ENCODE data around the gene PRKAR1A.

The PRKAR1A gene

DNA sequence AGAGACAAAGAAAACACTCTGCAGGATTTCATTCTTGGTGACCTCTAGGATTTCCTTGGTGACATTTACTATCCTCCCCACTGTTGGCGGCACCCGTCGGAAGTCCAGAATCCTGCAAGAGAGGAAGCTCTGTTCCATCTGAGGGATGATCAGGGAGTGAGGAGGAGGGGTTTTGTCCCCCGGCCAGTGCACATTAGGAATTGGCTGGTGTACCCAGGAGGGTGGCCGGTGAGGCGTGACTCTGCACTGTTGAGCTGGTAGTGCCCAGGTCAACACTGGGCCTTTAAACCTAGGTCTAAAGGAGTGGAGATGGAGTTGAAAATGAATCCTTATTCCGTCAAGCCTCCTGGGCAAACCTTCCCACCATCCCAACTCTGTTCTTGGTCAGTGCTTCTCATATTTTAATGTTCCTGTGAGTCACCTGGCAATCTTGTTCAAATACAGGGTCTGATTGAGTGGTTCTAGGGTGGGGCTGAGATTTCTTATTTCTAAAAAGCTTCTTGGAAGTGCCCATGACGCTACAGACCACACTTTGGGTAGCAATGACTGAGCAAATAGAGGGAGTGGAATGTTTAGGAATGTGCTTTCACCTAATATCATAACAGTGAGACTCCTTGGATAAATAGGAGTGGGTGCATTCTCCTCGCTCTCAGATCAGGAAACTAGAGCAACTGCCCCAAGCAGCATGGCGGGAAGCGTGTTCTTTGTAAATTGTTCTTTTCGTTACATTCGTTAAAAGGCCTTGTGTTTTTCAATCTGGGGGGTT is 30.7 kb downstream of the PRKAR1A start:
- Mint-ChIP-seq H3K36me3 (ENCODE audit: low read depth) (peaks cover 25% of the 10 kb centered on the region), H3K27ac (no peak overlapping the region), H3K27me3 (no peaks in the 10 kb centered on the region), H3K4me3 (no peak overlapping the region), H3K4me1 (ENCODE audit: low read depth) (no peaks in the 10 kb centered on the region), H3K9me3 (peaks cover 3% of the 10 kb centered on the region)
- no peak for DNase-seq

DNA sequence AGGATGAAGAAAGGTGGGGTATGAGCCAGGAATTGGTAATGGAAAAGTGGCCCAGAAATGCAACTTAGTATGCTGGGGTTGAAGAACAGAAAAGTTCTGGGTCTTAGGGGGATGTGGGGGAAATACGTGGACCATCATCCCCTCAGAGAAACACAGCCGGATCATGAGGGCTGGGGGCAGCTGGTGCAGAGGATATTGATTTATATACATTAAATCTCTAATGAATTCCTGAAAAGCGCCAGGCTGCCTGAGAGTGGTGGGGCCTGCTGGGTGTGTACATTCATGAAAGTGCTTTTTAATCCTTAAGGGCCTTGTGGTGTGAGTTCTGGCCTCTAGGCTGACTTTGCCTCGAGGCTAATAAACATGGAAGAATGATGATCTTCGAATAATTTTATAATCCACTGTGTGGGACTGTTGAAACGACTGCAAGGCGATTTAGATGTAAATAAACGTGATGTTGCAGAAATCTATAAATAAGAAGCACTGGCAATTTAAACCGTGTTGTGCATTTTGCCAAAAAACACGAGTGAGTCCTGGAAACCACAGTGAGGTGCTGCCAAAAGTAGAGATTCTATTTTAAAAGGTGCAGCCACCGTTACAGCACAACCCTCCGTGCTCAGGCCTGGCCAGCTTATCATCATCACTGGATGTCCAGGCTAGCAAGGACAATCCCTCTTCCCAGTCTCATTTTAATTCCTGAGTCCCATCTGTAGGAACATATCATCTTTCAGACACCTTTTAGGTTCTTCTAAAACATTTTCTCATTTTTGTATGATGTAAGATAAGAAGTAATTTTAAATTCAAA is 32.1 kb downstream of the PRKAR1A start:
- Mint-ChIP-seq H3K27ac (no peak overlapping the region), H3K36me3 (ENCODE audit: low read depth) (peaks cover 16% of the 10 kb centered on the region), H3K27me3 (no peaks in the 10 kb centered on the region), H3K9me3 (peaks cover 3% of the 10 kb centered on the region), H3K4me3 (no peak overlapping the region), H3K4me1 (ENCODE audit: low read depth) (no peaks in the 10 kb centered on the region)
- DNase-seq, result no peak

DNA sequence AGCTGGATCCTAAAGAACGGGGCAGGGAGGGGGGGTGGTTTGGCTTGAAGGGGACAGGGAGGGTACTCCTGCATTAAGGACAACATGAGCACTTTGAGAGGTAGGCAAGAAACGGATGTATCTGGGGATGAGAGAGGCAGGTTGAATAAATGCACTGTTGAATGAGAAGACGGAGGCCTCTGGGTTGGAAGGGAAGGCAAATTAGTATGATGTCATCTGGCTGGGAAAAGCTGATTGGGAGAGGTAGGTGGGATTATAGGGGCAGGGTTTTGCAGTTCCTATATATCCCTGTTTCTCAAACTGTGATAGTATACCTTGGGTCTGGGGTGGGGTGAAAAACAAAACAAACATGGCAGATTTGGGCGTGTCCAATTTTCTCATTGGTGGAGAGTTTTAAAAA is 44.3 kb downstream of the PRKAR1A start:
- no peak overlapping the region for H3K27ac Mint-ChIP-seq
- no peak overlapping the region for H3K4me3 Mint-ChIP-seq
- H3K36me3 Mint-ChIP-seq (ENCODE audit: low read depth), result no peaks in the 10 kb centered on the region
- H3K9me3 Mint-ChIP-seq, result no peaks in the 10 kb centered on the region
- no peaks in the 10 kb centered on the region for H3K27me3 Mint-ChIP-seq
- DNase-seq, result no peak
- H3K4me1 Mint-ChIP-seq (ENCODE audit: low read depth), result no peaks in the 10 kb centered on the region

GRCh38 chr17:68559316-68559715 is 47.1 kb downstream of the PRKAR1A start:
- no peak overlapping the region for H3K27ac Mint-ChIP-seq
- H3K9me3 Mint-ChIP-seq, result no peaks in the 10 kb centered on the region
- no peak overlapping the region for H3K4me3 Mint-ChIP-seq
- H3K4me1 Mint-ChIP-seq (ENCODE audit: low read depth), result no peaks in the 10 kb centered on the region
- H3K27me3 Mint-ChIP-seq, result no peaks in the 10 kb centered on the region
- H3K36me3 Mint-ChIP-seq (ENCODE audit: low read depth), result no peaks in the 10 kb centered on the region
- no peak for DNase-seq

- no peak for DNase-seq
- H3K4me3 Mint-ChIP-seq, result no peak overlapping the region
- H3K4me1 Mint-ChIP-seq (ENCODE audit: low read depth), result no peaks in the 10 kb centered on the region
- H3K27ac Mint-ChIP-seq, result no peak overlapping the region
- no peaks in the 10 kb centered on the region for H3K36me3 Mint-ChIP-seq (ENCODE audit: low read depth)
- no peaks in the 10 kb centered on the region for H3K27me3 Mint-ChIP-seq
- no peaks in the 10 kb centered on the region for H3K9me3 Mint-ChIP-seq
Observed at GRCh38 chr17:68560966-68561720, 48.9 kb downstream of the PRKAR1A start.

DNA sequence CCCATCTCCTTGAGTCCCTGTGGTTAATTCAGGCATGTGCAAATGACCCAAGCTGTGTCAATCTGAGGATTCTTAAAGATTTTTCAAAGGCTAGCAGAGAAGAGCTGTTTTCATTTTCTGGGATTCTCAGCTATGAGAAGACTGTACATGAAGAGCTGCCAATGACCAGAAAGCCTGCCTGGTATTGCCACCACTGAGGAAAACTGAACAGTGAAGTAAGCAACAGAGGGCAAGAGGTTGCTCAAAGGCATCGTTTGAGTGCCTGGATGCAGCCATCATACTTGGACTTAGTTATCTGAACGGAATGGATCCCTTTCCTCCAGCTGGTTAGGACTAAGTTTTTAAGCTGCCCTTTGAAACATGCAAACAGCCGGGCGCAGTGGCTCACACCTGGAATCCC is 50.5 kb downstream of the PRKAR1A start:
- no peak overlapping the region for H3K4me3 Mint-ChIP-seq
- no peaks in the 10 kb centered on the region for H3K9me3 Mint-ChIP-seq
- no peak overlapping the region for H3K27ac Mint-ChIP-seq
- no peaks in the 10 kb centered on the region for H3K36me3 Mint-ChIP-seq (ENCODE audit: low read depth)
- no peaks in the 10 kb centered on the region for H3K4me1 Mint-ChIP-seq (ENCODE audit: low read depth)
- H3K27me3 Mint-ChIP-seq, result no peaks in the 10 kb centered on the region
- DNase-seq, result no peak

GRCh38 chr17:68564415-68565111 is 52.3 kb downstream of the PRKAR1A start:
- Mint-ChIP-seq H3K4me3 (no peak overlapping the region), H3K36me3 (ENCODE audit: low read depth) (no peaks in the 10 kb centered on the region), H3K27me3 (no peaks in the 10 kb centered on the region), H3K4me1 (ENCODE audit: low read depth) (no peaks in the 10 kb centered on the region), H3K27ac (no peak overlapping the region), H3K9me3 (no peaks in the 10 kb centered on the region)
- DNase-seq, result no peak

DNA sequence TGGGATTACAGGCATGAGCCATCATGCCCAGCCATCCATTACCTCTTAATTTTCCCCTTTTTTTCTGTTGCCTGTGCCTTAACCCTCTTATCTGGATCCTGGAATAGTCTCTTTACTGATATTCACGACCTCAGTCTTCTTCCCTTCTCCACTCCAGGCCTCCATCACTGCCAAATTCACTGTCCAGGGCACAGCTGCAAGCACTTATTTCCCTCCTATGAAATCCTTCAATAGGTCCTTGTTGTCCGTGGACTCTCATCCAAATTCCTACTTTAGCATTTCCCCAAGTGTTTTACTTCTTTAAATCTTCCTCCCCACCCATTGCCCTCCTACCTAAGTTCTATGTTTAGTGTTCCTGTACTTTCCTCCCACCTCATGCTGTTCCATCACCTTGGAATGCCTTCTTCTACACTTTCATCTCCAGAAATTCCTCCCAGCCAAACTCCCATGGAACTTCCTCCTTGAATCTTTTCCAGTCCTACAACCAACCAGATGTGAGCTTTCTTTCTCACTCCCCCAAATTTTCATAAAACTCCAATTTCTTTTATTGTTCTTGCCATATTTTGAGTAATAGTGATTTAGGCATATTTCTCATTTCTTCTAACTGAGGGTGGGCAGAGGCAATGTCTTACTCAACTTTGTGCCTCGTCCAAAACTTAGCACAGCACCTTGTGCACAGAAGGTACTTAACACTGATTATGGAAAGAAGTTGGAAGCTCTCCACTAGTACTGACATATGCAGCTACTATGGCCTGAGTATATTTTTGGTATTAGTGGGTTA is 53.6 kb downstream of the PRKAR1A start:
- DNase-seq, result no peak
- no peaks in the 10 kb centered on the region for H3K36me3 Mint-ChIP-seq (ENCODE audit: low read depth)

DNA sequence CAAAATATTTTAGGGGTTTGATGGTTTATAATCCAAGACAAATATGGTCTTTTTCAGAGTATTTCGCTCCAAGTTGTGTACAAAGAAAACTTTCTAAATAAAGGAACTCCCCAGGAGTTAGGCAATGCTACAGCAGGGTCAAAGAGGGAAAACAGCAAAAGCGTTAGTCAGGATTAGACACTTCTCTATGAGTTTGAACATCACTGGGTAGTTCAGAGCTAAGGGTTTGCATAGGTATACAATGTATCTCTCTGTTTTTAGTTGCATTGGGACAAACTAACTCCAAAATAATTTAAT is 54.2 kb downstream of the PRKAR1A start:
- H3K9me3 Mint-ChIP-seq, result no peaks in the 10 kb centered on the region
- DNase-seq, result no peak
- H3K36me3 Mint-ChIP-seq (ENCODE audit: low read depth), result no peaks in the 10 kb centered on the region
- no peak overlapping the region for H3K4me3 Mint-ChIP-seq
- H3K27ac Mint-ChIP-seq, result no peak overlapping the region
- H3K4me1 Mint-ChIP-seq (ENCODE audit: low read depth), result no peaks in the 10 kb centered on the region
- H3K27me3 Mint-ChIP-seq, result no peaks in the 10 kb centered on the region

More for the DNA sequence above, 53.6 kb downstream of the PRKAR1A start:
- Mint-ChIP-seq H3K9me3 (no peaks in the 10 kb centered on the region), H3K4me1 (ENCODE audit: low read depth) (no peaks in the 10 kb centered on the region), H3K4me3 (no peak overlapping the region), H3K27ac (no peak overlapping the region), H3K27me3 (no peaks in the 10 kb centered on the region)

DNA sequence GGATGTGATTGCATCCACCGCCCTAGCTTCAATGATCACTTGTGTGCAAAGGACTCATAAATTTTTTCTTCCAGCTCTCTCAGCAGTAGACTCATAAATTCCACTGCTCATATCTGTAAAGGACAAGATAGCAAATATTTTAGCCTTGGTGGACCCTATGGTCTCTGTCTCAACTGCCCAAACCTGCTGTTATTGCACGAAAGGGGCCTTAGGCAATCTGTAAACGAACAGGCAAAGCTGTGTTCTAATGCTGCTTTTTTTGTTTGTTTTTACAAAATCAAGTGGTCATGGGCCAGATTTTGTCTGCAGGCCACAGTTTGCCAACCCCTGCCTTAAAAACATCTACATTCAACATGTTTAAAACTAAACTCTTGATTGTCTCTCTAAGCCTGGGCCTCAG is 54.8 kb downstream of the PRKAR1A start:
- H3K36me3 Mint-ChIP-seq (ENCODE audit: low read depth), result no peaks in the 10 kb centered on the region
- no peaks in the 10 kb centered on the region for H3K4me1 Mint-ChIP-seq (ENCODE audit: low read depth)
- no peak overlapping the region for H3K4me3 Mint-ChIP-seq
- H3K27me3 Mint-ChIP-seq, result no peaks in the 10 kb centered on the region
- H3K27ac Mint-ChIP-seq, result no peak overlapping the region
- DNase-seq, result no peak
- H3K9me3 Mint-ChIP-seq, result no peaks in the 10 kb centered on the region

DNA sequence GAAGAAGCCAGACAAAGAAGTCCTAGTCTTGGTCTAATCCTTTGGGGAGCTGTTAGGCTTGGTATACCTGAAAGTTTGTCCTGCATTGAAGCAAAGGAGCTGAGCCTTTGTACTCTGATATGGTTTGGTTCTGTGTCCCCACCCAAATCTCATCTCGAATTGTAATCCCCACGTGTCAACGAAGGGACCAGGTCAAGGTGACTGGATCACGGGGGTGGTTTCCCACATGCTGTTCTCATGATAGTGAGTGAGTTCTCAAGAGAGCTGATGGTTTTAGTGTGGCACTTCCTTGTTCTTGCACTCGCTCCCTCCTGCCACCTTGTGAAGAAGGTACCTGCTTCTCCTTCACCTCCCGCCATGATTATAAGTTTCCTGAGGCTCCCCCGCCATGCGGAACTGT is 55.4 kb downstream of the PRKAR1A start:
- H3K4me1 Mint-ChIP-seq (ENCODE audit: low read depth), result no peaks in the 10 kb centered on the region
- DNase-seq, result no peak
- H3K36me3 Mint-ChIP-seq (ENCODE audit: low read depth), result no peaks in the 10 kb centered on the region
- no peak overlapping the region for H3K27ac Mint-ChIP-seq
- no peaks in the 10 kb centered on the region for H3K27me3 Mint-ChIP-seq
- H3K4me3 Mint-ChIP-seq, result no peak overlapping the region
- no peaks in the 10 kb centered on the region for H3K9me3 Mint-ChIP-seq

GRCh38 chr17:68568581-68568980 is 56.4 kb downstream of the PRKAR1A start:
- H3K27me3 Mint-ChIP-seq, result no peaks in the 10 kb centered on the region
- H3K4me1 Mint-ChIP-seq (ENCODE audit: low read depth), result no peaks in the 10 kb centered on the region
- H3K4me3 Mint-ChIP-seq, result no peak overlapping the region
- no peaks in the 10 kb centered on the region for H3K9me3 Mint-ChIP-seq
- DNase-seq, result no peak
- no peak overlapping the region for H3K27ac Mint-ChIP-seq
- H3K36me3 Mint-ChIP-seq (ENCODE audit: low read depth), result no peaks in the 10 kb centered on the region

DNA sequence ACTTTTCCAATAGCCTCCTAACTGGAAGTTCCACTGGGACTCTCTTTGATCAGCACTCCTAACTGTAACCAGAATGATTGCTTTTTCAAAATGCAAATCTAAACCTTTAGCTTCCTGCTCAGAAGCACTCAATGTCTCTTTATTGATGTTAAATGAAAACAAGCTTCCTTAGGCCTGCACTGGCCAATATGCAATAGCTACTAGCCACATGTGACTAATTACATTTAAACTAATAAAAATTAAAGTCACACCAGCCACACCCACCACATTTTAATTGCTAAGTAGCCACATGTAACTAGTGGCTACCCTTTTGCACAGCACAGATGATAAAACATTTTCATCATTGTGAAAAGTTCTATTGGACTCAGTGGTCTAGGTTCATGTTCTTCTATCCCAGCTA is 57.1 kb downstream of the PRKAR1A start:
- no peaks in the 10 kb centered on the region for H3K9me3 Mint-ChIP-seq
- no peak overlapping the region for H3K27ac Mint-ChIP-seq
- no peak overlapping the region for H3K4me3 Mint-ChIP-seq
- no peaks in the 10 kb centered on the region for H3K36me3 Mint-ChIP-seq (ENCODE audit: low read depth)
- no peak for DNase-seq
- no peaks in the 10 kb centered on the region for H3K4me1 Mint-ChIP-seq (ENCODE audit: low read depth)
- no peaks in the 10 kb centered on the region for H3K27me3 Mint-ChIP-seq

DNA sequence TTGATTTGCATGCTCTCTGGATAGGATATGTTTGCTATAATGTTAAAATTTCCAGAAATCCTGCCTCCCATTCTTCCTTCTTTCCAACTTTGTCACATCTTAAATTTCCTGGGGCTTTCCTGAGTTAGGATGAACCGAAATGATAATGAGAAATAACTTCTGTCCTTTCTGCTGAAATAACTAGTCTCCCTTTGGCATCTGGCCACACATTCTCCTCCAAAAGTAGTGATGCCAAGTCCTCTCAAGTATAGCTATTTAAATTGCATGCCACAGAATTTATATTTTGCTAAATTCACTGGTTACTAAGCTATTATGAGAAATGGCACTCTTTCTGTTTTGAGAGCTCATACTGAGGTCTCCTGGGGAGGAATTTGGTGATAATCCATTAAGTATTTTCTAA is 58.3 kb downstream of the PRKAR1A start:
- Mint-ChIP-seq H3K27ac (no peak overlapping the region), H3K4me3 (no peak overlapping the region), H3K36me3 (ENCODE audit: low read depth) (no peaks in the 10 kb centered on the region), H3K27me3 (no peaks in the 10 kb centered on the region), H3K9me3 (no peaks in the 10 kb centered on the region), H3K4me1 (ENCODE audit: low read depth) (no peaks in the 10 kb centered on the region)
- no peak for DNase-seq

All from activated T-cell treated with anti-CD3 and anti-CD28 coated beads, Interleukin-2, amount 50 U/mL, for 24 hours (primary cell).